Frontal cortex (tissue), 4 donors: Measurements from ENCODE around the gene TBL1XR1. TPM values are rescaled to one million over a fixed set of nuclear protein-coding genes. Genes with fewer than 3 reads are reported as not detected.
A peak's percentile ranks its signal among the peaks of the same experiment; 100 is the strongest.

ENCODE experiments used
- DNase-seq, 2 donors: peaks; one replicate each; pipeline ENCODE4 v3.0.0; 2012; ENCODE audit warnings: low spot score in 2 of 2
- FAIRE-seq: peaks from 2 replicates; lab custom pipeline; 2012; peaks lifted over from hg19 to GRCh38; lab: Jason Lieb, UNC
- total RNA-seq: library from RNA; depleted of rRNA; stranded (reverse); fragments of >200 nt; gene quantifications from one replicate; pipeline ENCODE4 v1.2.3, GENCODE V29; 2014
- donor health status: control.
- donor health status: control.
- donor health status: control.

Gene TBL1XR1
- total RNA-seq: 283 TPM

DNA sequence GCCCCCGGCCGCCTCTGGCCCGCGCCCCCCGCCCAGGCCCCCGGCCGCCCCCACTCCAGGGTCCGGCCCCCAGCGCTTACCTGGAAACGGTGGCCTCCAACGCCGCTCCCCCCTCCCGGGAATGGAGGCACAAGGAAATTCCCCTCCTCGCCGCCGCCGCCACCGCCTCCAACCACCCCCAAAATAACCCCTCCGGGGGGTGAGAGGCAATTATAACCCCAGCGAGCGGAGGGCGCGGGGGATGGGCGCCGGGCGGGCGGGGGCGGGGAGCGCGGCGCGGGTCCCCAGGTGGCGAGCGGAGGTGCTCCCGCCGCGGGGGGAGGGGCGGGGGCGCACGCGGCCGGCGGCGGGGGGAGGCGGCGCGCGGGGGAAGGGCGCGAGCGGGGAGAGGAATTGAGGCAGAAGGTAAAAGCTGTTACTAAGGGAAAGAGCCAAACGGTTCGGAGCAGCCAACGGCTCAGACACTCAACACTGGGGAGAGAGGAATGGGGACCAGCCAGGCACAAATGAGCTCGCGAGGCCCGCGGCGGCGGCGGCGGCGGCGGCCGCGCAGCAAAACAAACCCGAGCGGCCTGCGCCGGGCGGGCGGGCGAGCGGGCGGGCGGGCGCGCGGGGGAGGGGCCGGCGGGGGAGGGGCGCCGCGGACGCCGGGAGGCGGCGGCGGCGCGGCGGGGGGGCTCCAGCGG, at the start of gene TBL1XR1:
TSS of gene TBL1XR1 (minus strand) at position 442 of the 686 bp plus-strand sequence. CDS start 132,505 bp downstream, outside the sequence.
- FAIRE-seq: no peak
- DNase-seq: peak; percentile 93 to 99

DNA sequence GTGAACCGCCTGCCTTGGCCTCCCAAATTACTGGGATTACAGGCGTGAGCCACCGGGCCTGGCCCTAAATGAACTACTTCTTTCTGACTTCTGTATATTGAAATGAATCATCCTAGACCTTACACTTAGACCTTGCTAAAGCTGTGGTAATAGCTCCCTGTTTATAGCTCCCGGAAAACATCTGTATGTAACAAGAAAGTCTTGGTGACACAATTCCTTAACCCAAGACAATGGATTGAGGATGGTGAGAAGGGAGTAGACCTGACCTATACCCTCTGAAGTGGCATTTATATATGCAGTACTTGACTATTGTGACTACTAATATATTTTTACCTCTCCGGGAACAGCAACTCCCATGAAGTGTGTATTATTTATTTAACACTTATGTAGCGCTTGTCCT, 48.0 kb upstream of the TBL1XR1 start:
- no peak for DNase-seq
- FAIRE-seq: no peak

DNA sequence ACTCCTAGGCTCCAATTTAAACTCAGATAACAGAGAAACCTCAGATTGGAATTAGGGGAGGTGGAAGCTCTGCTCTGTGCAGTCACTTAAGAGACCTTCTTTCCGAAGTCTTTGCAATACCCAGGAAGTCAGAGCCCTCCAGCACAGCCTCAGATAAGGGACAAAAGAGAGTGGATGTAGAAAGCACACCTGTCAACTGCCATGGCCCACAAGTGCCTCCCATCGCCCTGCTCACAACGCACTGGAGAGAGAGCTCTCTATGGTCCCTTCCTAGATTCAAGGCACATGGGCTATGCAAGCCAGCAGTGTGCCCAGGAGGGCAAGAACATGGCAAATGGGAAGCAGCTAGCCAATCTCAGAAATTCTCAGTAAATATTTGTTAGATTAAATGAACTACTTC, 47.3 kb upstream of the TBL1XR1 start:
- no peak for FAIRE-seq

DNA sequence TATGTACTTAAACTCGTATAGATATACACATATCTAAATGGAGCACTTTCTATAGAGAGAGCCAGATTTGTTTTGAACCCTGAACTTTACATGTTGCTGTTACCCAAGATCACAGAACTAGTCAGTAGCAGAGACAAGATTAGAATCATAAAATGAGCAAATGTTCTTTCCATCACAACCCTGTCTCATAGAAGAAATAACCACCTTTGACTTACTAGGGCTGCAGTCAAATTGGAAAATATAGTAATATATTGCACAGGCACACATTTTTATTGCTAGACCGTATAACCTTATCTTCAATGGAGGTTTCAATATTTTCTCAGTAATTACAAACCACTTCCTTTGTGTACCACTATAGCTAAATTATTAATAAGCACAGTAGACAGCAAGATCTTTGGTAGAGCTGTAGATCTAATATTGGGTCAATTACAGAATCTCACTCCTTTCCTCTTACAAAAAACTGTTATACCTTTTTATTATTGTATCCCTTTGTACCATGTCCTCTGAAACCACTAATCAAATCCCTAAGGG, 41.5 kb upstream of the TBL1XR1 start:
- FAIRE-seq (no peak), DNase-seq (no peak)

More for the DNA sequence above, 47.3 kb upstream of the TBL1XR1 start:
- DNase-seq: no peak

DNA sequence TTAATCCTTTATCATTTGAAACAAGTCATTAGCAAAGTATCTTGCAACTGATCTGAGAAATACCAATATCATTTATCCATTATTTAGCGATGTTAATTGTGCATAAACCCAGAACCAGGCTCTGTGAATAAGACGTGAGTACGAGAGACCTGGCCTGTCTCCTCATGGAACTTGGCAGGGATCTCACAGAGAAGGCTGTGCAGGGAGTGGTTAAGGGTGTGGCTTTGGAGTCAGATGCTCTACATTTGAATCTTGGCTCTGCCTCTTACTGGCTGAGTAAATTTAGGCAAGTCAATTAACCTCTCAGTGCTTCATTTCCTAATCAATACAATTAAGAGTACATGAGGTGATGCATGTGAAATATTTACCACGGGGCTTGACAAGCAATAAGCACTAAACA, 39.9 kb upstream of the TBL1XR1 start:
- FAIRE-seq: no peak
- DNase-seq: no peak

DNA sequence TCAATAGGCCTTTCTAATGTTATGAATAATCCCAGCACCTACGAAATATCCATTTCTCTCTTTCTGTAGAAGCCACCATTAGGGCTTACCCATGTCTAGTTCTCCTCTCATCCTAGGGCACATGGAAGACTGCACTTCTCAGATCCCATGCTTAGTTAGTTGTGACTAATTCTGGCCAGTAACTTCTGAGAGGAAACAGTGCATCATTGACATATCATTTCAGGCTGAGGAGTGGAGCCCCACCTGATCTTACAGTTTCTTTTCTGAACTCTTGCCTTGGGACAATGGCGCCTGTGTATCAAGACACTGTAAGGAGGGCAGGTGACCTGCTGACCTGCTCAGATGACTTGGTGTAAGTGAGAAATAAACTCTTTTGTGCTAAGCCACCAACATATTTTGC, 39.4 kb upstream of the TBL1XR1 start:
- FAIRE-seq (no peak), DNase-seq (no peak)

DNA sequence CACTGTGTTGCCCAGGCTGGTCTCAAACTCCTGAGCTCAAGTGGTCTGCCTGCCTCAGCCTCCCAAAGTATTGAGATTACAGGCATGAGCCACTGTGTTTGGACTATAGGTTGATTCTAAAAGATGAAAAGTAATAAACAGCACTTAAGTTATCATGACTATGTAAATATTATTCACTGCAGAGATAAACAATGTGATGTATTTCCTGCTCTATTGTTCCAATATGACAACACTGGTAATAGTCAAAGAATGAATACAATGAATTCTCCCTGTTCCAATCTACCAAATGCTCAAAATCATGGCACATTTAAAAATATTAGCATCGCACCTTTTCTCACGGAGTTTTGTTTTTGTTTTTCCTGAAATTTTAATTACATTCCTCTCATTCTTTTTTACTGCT, 36.8 kb upstream of the TBL1XR1 start:
- DNase-seq: no peak
- FAIRE-seq: no peak

DNA sequence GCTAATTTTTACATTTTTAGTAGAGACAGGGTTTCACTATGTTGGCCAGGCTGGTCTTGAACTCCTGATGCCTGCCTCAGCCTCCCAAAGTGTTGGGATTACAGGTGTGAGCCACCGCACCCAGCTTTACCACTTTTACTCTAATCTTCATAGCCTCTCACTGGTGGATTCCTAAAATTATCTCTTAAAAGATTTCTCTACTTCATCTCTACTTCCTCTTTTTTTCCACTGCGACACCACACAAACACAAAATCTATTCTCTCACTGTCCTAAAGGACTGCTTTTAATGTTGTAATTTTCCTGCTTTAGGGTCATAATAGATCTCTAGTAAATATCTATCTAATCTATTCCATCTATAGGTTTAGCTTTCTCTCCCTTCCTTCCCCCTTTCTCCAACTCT, 34.0 kb upstream of the TBL1XR1 start:
- FAIRE-seq: no peak
- DNase-seq: no peak

DNA sequence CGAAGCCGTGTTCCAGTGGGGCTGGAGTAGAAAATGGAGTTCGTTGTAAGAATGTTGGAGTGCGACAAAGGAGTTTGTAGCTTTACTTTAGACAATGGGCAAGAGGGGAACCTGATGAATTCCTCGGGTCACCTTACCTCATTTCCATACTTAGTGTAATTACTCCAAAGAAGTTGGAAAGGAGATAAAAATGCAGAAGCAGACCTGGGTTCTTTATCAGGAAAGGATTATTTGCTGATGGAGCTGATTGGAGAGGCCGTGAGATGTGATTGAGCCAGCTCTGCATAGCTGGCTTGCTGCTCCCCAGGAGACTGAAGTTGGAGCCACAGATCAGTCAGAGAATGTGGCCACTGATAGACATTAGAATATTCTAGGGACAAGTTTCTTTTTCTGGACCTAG, 33.4 kb upstream of the TBL1XR1 start:
- DNase-seq: no peak

DNA sequence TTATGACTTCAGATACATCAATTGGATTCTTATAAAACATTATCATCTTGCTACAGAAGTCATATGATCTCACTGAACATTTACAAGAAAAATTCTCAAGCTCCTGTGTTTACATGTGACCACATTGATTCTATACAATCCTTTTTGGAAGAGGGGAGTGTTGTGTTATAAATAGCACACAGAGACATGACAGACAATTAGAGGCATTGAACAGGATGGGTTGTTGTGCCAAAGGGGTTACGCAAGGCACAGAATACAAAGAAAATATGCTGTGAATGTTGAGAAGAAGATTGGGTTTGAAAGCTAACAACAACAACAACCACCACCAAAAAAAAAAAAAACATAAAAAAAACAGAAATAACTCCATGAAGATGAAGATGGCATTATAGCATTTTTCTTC, 32.5 kb upstream of the TBL1XR1 start:
- FAIRE-seq: no peak
- peak in 1 of 2 donors; percentile 40 for DNase-seq

More for the DNA sequence above, 33.4 kb upstream of the TBL1XR1 start:
- no peak for FAIRE-seq

DNA sequence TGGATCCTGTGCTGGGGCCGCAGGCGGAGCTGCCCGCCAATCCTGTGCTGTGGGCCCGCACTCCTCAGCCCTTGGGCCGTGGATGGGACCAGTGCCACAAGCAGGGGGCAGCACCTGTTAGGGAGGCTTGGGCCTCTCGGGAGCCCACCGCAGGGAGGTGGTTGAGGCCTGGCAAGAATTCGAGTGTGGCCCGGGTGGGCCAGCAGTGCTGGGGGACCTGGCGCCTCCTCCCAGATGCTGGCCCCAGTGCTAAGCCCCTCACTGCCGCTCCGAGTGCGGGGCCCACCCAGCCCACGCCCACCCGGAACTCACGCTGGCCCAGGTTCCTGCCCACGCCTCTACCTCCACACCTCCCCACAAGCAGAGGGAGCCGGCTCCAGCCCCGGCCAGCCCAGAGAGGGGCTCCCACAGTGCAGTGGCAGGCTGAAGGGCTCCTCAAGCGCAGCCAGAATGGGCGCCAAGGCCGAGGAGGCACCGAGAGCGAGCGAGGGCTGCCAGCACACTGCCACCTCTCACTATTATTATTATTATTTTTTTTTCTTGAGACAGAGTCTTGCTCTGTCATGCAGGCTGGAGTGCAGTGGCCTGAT, 31.4 kb upstream of the TBL1XR1 start:
- FAIRE-seq: no peak
- DNase-seq: no peak

DNA sequence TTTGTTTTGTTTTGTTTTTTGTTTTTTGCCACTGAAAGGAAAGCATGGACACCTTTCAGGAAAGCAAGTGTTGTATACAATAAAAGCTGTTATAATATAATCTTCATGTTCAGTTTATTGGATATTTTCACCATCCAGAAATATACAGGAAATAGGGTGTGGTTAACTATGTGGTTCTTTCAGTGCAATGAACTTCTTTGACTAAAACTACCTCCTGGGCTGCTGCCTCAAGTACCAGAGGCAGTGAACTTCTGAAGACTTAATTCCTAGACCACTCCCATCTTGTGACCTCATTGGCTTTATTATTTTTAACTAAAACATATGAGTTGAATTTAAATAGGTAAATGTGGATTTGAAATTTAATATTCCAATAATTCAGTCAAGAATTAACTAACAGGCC, 27.1 kb upstream of the TBL1XR1 start:
- DNase-seq: no peak
- no peak for FAIRE-seq

DNA sequence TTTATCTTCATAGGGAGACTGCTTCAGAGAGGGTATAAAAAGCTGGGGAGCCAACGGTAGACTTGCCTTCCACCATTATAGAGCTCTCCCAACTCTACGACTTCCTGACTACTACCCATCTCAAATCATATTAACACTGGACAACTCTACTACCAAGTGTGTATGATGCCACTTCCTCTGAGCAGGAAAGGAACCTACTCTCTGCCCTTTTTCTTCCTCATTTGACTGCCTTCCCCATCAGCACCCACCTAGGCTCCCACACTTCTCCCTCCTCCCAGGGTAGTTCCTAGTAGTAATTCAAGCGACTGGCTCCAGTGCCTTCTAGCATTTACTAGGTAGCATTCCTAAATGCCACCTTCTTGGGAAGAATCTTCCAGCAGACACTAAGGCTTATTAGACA, 24.5 kb upstream of the TBL1XR1 start:
- no peak for FAIRE-seq

DNA sequence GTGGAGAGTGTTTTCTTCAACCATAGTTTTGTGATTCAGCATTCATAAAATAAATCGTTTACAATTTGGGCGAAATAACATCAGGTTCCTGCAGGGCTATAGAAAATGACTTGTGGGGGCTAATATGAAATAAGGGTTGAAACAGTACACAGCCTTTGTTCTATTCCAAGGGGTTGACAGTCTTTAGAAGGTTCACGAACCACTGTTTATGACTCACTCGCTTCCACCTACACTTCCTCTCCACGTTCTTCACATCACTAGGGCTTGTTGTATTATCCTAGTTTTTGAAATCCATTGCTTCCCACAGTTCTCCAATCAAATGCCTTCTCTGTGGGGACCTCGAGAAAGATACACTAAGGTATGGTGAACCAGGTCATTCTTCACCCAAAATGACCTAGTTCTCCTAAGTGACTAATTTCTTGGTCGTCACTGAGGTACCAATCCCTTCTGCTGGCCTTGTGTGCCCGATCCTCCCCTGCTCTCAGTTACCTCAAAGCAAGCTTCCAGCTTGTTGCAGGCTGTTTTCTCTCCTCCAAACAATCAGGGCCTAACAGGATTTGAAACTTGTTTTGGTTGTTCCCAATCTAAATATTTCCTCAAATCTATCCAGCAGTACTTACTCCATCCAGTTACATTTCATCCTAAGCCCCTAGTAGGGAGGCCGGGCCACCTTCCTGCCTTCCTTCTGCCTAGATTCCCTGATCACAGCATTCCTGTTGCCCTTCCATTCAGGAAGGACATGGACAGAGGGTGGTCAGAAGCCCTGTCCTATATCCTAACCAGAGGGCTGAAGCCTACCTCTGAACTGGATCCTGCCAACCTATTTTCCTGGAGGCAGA, 23.1 kb upstream of the TBL1XR1 start:
- FAIRE-seq: no peak
- no peak for DNase-seq

More for the DNA sequence above, 24.5 kb upstream of the TBL1XR1 start:
- DNase-seq: no peak

DNA sequence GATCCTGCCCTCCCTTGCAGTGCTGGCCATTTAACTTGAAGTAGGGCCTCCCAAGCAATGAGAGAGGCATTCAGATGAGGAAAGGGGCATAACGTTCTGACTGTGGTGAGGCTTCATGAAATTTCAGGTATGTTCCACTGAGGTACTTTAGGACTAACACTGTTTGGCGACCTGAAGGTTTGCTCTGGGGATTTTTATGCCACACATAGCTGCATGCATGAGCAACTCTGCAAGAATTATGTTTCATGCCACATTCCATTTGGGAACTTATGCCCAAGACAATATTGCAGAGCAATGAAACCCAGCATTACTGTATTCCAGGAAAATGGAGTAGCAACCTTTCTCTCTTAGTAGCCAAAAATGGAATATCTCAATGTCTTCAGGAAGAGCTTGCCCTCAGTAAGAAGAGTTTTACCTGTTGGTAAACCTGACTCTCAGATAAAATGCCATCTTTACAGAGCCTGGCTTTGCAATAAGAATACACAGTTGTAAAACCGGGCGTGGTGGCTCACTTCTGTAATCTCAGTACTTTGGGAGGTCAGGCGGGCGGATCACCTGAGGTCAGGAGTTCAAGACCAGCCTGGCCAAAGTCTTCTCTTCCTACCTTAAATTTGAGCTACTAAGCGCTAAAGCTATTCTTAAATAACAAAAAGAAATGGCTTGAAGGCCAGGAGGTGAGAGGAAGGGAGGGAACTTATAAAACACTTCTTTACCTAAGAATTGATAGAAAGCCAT, 16.7 kb upstream of the TBL1XR1 start:
- FAIRE-seq: no peak
- no peak for DNase-seq

DNA sequence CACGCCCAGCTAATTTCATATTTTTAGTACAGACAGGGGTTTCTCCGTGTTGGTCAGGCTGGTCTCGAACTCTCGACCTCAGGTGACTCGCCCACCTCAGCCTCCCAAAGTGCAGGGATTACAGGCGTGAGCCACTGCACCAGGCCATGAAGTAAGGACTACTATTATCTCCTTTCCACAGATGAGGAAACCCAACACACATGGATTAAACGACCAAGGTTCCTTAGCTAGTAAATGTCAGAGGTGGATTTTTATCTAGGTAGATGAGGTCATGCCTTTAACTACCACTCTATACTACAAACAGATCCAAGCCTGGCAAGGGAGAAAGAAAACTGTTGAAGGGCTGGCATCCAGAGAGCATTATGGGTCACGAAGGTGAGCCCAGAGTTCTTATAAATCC, 15.5 kb upstream of the TBL1XR1 start:
- DNase-seq: no peak
- FAIRE-seq: no peak

DNA sequence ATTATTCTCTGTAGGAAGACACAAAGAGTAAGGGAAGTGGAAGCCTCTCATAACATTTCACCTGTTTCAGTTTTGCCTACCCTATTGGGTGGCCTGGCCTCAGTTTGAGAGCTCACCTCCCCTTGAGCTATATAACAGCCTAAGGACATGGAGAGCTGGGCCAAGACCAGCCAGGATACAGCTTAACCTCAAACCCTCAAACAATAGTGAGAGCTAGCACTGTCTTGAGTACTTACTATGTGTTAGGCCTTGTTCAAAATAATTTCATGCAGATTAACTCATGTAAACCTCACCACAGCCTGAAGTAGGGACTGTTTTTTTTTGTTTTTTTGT, 15.0 kb upstream of the TBL1XR1 start:
- no peak for FAIRE-seq
- no peak for DNase-seq

DNA sequence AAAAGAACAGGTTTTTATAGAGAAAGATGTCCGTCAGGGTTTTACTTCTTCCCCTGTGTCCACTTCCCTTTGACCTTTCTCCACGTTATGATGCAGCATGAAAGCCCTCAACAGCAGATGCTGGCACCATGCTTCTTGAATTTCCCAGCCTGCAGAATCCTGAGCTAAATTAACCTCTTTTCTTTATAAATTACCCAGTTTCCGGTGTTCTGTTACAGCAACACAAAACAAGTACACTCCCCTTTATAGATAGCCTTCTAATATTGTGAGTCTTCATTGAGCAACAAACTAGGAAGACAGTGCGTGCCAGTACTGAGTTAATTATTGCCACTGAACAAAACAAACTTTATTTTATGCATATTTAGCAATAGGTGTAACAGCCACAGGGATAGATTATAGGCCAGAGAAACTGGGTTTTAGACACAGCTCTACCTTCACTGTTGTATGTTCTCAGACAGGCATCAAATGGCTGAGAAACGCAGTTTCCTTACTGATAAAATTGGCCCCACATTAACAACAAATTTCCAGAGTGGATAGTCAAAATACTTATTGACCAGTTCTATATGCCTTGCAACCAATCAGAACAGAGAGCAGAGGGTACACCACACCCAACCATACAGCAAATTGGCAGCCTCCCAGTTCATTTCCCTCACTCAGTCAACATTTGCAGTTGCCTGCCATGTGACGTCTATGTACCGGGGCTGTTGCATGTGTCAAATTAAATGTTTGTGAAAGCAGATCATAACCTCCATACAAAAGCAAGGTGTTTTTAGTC, 14.4 kb upstream of the TBL1XR1 start:
- FAIRE-seq (no peak), DNase-seq (no peak)

DNA sequence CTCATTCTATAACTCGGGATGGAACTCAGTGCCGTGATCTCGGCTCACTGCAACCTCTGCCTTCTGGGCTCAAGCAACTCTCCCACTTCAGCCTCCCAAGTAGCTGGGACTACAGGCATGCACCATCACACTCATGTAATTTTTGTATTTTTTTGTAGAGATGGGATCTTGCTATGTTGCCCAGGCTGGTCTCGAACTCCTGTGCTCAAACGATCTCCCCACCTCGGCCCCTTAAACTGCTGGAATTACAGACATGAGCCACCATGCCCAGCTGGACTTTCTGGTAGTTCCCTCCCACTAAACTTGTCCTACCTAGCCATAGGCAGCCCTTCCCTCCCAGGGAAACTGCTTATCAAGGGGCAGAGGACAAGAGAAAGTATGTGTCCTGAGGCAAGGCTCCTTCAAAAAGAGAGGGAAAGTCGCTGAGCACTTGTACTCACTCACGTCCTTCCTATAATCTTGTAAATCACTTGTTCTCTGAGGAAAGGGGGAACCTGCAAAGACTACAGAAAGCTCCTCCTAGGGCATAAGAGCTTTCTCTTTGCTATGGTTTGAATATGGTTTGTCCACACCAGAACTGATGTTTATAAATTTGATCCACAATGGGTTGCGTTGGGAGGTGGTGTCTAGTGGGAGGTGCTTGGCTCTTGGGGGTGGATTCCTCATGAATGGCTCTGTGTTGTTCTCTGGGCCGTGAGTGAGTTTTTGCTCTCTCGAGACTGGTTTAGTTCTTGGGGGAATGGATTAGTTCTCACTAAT, 13.6 kb upstream of the TBL1XR1 start:
- FAIRE-seq: no peak
- no peak for DNase-seq
